HepG2 (cell line): ENCODE results near the gene ABCA2. TPM values are rescaled to one million over a fixed set of nuclear protein-coding genes. Genes with fewer than 3 reads are reported as not detected.

Experiments
- ATAD3A ChIP-seq: sonication (generic); formaldehyde crosslinking; IDR thresholded peaks from 2 replicates; pipeline ENCODE4 v1.4.0; 2020; ENCODE audit warnings: missing genetic modification reagents
- E2F2 ChIP-seq: sonication (generic); formaldehyde crosslinking; IDR thresholded peaks from 2 replicates; pipeline ENCODE4 v1.4.0; 2020; ENCODE audit warnings: missing genetic modification reagents, borderline replicate concordance
- FOXA1 ChIP-seq, 2 experiments: fragments of 450-650 bp in 1 of 2; sonication (generic) in 1 of 2; formaldehyde crosslinking in 1 of 2; IDR thresholded peaks; 2 replicates each; pipeline versions ENCODE4 v1.4.0 to v1.6.1; 2016 to 2020; ENCODE audit warnings: missing genetic modification reagents in 1 of 2
- GRHL1 ChIP-seq: sonication (generic); formaldehyde crosslinking; conservative IDR thresholded peaks from 2 replicates; pipeline ENCODE4 v1.8.0; 2022; ENCODE audit warnings: missing genetic modification reagents
- KDM2A ChIP-seq: sonication (generic); formaldehyde crosslinking; IDR thresholded peaks from 2 replicates; pipeline ENCODE4 v1.4.0; 2020; ENCODE audit warnings: low read depth, missing genetic modification reagents, borderline replicate concordance
- MAZ ChIP-seq, 2 experiments: sonication (generic) in 1 of 2; formaldehyde crosslinking in 1 of 2; IDR thresholded peaks; 2 replicates each; pipeline versions ENCODE4 v1.5.0 to v1.6.1; 2012 to 2020; ENCODE audit warnings: low read depth in 2 of 2, mild to moderate bottlenecking in 2 of 2, borderline replicate concordance in 1 of 2, improper control_type of control experiment in 1 of 2, low read length in 1 of 2, missing genetic modification reagents in 1 of 2, moderate library complexity in 1 of 2
- POGZ ChIP-seq: sonication (generic); formaldehyde crosslinking; IDR thresholded peaks from 2 replicates; pipeline ENCODE4 v1.4.0; 2020; ENCODE audit warnings: mild to moderate bottlenecking, missing genetic modification reagents
- RARG ChIP-seq: sonication (generic); formaldehyde crosslinking; IDR thresholded peaks from 2 replicates; pipeline ENCODE4 v1.4.0; 2020; ENCODE audit warnings: low read depth, mild to moderate bottlenecking, missing genetic modification reagents
- RORA ChIP-seq: sonication (generic); formaldehyde crosslinking; IDR thresholded peaks from 2 replicates; pipeline ENCODE4 v1.5.0; 2020; ENCODE audit warnings: mild to moderate bottlenecking, missing genetic modification reagents, moderate library complexity
- SAP130 ChIP-seq: IDR thresholded peaks from 2 replicates; pipeline ENCODE4 v1.6.1; 2016; ENCODE audit warnings: low read depth
- SIX1 ChIP-seq: sonication (generic); formaldehyde crosslinking; IDR thresholded peaks from 2 replicates; pipeline ENCODE4 v1.4.0; 2020; ENCODE audit warnings: missing genetic modification reagents, borderline replicate concordance
- STAG1 ChIP-seq: sonication (generic); formaldehyde crosslinking; IDR thresholded peaks from 2 replicates; pipeline ENCODE4 v1.4.0; 2020; ENCODE audit warnings: missing genetic modification reagents
- SYNCRIP ChIP-seq: fragments of 200-400 bp; formaldehyde crosslinking; IDR thresholded peaks from 2 replicates; pipeline ENCODE4 v1.6.1; 2018; ENCODE audit warnings: mild to moderate bottlenecking, low read depth, low read length; ENCODE audit not compliant: insufficient read depth
- TEF ChIP-seq: sonication (generic); formaldehyde crosslinking; IDR thresholded peaks from 2 replicates; pipeline ENCODE4 v1.5.0; 2020; ENCODE audit warnings: missing genetic modification reagents
- TOE1 ChIP-seq: sonication (generic); formaldehyde crosslinking; IDR thresholded peaks from 2 replicates; pipeline ENCODE4 v1.4.0; 2020; ENCODE audit warnings: mild to moderate bottlenecking, missing genetic modification reagents
- ZBTB8A ChIP-seq: sonication (generic); formaldehyde crosslinking; IDR thresholded peaks from 2 replicates; pipeline ENCODE4 v1.4.0; 2020; ENCODE audit warnings: mild to moderate bottlenecking, low read depth, missing genetic modification reagents, borderline replicate concordance
- ZNF18 ChIP-seq: sonication (generic); formaldehyde crosslinking; IDR thresholded peaks from 2 replicates; pipeline ENCODE4 v1.8.0; 2022; ENCODE audit warnings: mild to moderate bottlenecking, missing genetic modification reagents; ENCODE audit not compliant: insufficient replicate concordance
- ZNF296 ChIP-seq: sonication (generic); formaldehyde crosslinking; conservative IDR thresholded peaks from 2 replicates; pipeline ENCODE4 v1.5.0; 2020; ENCODE audit warnings: mild to moderate bottlenecking, missing genetic modification reagents
- ZNF451 ChIP-seq: sonication (generic); formaldehyde crosslinking; IDR thresholded peaks from 2 replicates; pipeline ENCODE4 v1.5.0; 2020; ENCODE audit warnings: mild to moderate bottlenecking, missing genetic modification reagents
- ZNF510 ChIP-seq: sonication (generic); formaldehyde crosslinking; IDR thresholded peaks from 2 replicates; pipeline ENCODE4 v1.4.0; 2020; ENCODE audit warnings: low read depth, mild to moderate bottlenecking, missing genetic modification reagents
- ZNF569 ChIP-seq: sonication (generic); formaldehyde crosslinking; IDR thresholded peaks from 2 replicates; pipeline ENCODE4 v1.5.0; 2020; ENCODE audit warnings: mild to moderate bottlenecking, missing genetic modification reagents, moderate library complexity, borderline replicate concordance
- ZSCAN5A ChIP-seq: sonication (generic); formaldehyde crosslinking; IDR thresholded peaks from 2 replicates; pipeline ENCODE4 v1.8.0; 2022; ENCODE audit warnings: mild to moderate bottlenecking, missing genetic modification reagents, borderline replicate concordance
- polyA plus RNA-seq, 8 experiments: library from polyadenylated mRNA; depleted of rRNA in 3 of 8; stranded (reverse) in 7 of 8; unstranded in 1 of 8; fragments of >200 nt; fragmentation: Illumina TruSeq in 4 of 8; extraction: Trizol in 4 of 8; gene quantifications; 2 replicates each; pipeline versions ENCODE4 v1.2.1 to v1.2.3, GENCODE V29; 2011 to 2016; ENCODE audit warnings: low read depth in 4 of 8, missing spikeins in 1 of 8, mixed read lengths in 1 of 8; ENCODE audit not compliant: insufficient read depth in 1 of 8
- total RNA-seq, 5 experiments: library from RNA; depleted of rRNA; stranded (reverse); fragments of >200 nt; fragmentation: Illumina TruSeq; extraction: Trizol; gene quantifications; 2 replicates each; pipeline ENCODE4 v1.2.3, GENCODE V29; 2016; ENCODE audit warnings: low read depth in 1 of 5

Gene ABCA2
- total and polyA plus RNA-seq, 2 of the 13 experiments (the other 11 are each of a cell fraction or from before 2014, with no cell fraction given), result 2.9 to 19.2 TPM

GRCh38 chr9:137034709-137035506 lies 6.9 kb upstream of the ABCA2 start (continued):
- no peak for TF ChIP-seq TEF (CRISPR knock-in tag)
- no peak for TF ChIP-seq ZNF510 (CRISPR knock-in tag)
- TF ChIP-seq ZBTB8A (CRISPR knock-in tag), result no peak
- TF ChIP-seq RARG, result no peak
- no peak for TF ChIP-seq ZNF569 (CRISPR knock-in tag)
- TF ChIP-seq ATAD3A, result no peak
- no peak for TF ChIP-seq E2F2 (CRISPR knock-in tag)
- no peak for TF ChIP-seq RORA (CRISPR knock-in tag)
- TF ChIP-seq ZNF451 (CRISPR knock-in tag), result no peak
- no peak for TF ChIP-seq FOXA1 (IDR thresholded peaks at IDR 0.05)
- peak; percentile 17; the same call in 1 of the 2 replicates for TF ChIP-seq FOXA1 (CRISPR knock-in tag; IDR thresholded peaks at IDR 0.05)
- no peak for TF ChIP-seq GRHL1 (CRISPR knock-in tag)
- TF ChIP-seq ZNF296 (CRISPR knock-in tag), result no peak
- no peak for TF ChIP-seq TOE1 (CRISPR knock-in tag)
- TF ChIP-seq POGZ (CRISPR knock-in tag), result no peak
- TF ChIP-seq KDM2A (CRISPR knock-in tag), result peak; percentile 67; the same call in 1 of the 2 replicates
- no peak for TF ChIP-seq SIX1 (CRISPR knock-in tag)
- no peak for TF ChIP-seq ZSCAN5A (CRISPR knock-in tag)
- peak; percentile 96 for TF ChIP-seq STAG1 (CRISPR knock-in tag)
- TF ChIP-seq SAP130 (CRISPR knock-in tag), result peak; percentile 36
- no peak for TF ChIP-seq MAZ (IDR thresholded peaks at IDR 0.05; ENCODE audit: borderline replicate concordance, low read depth, low read length)
- peak; percentile 65; the same call in 1 of the 2 replicates for TF ChIP-seq MAZ (CRISPR knock-in tag; IDR thresholded peaks at IDR 0.05; ENCODE audit: low read depth)
- no peak for TF ChIP-seq SYNCRIP
- no peak for TF ChIP-seq ZNF18 (CRISPR knock-in tag)
